ENCODE results near the gene TXNDC17.

TXNDC17 gene

DNA sequence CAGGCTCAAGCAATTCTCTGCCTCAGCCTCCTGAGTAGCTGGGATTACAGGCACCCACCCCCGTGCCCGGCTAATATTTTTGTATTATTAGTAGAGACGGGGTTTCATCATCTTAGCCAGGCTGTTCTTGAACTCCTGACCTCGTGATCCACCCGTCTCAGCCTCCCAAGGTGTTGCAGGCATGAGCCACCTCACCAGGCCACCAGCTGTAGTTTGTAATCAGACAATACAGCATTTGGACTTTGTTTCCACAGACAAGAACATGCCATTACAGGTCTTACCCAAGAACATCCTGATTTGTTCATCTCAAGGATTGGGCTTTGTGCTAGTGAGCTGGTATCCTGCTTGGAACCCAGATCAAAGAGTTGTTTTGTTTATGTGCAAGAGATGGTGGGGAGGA lies 40.8 kb downstream of the TXNDC17 start (continued):
- TF ChIP-seq, protein P1, sequence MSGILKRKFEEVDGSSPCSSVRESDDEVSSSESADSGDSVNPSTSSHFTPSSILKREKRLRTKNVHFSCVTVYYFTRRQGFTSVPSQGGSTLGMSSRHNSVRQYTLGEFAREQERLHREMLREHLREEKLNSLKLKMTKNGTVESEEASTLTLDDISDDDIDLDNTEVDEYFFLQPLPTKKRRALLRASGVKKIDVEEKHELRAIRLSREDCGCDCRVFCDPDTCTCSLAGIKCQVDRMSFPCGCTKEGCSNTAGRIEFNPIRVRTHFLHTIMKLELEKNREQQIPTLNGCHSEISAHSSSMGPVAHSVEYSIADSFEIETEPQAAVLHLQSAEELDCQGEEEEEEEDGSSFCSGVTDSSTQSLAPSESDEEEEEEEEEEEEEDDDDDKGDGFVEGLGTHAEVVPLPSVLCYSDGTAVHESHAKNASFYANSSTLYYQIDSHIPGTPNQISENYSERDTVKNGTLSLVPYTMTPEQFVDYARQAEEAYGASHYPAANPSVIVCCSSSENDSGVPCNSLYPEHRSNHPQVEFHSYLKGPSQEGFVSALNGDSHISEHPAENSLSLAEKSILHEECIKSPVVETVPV (CRISPR knock-in tag; IDR thresholded peaks at IDR 0.05) = no peak
- TF ChIP-seq, protein P2, sequence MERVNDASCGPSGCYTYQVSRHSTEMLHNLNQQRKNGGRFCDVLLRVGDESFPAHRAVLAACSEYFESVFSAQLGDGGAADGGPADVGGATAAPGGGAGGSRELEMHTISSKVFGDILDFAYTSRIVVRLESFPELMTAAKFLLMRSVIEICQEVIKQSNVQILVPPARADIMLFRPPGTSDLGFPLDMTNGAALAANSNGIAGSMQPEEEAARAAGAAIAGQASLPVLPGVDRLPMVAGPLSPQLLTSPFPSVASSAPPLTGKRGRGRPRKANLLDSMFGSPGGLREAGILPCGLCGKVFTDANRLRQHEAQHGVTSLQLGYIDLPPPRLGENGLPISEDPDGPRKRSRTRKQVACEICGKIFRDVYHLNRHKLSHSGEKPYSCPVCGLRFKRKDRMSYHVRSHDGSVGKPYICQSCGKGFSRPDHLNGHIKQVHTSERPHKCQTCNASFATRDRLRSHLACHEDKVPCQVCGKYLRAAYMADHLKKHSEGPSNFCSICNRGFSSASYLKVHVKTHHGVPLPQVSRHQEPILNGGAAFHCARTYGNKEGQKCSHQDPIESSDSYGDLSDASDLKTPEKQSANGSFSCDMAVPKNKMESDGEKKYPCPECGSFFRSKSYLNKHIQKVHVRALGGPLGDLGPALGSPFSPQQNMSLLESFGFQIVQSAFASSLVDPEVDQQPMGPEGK (CRISPR knock-in tag; IDR thresholded peaks at IDR 0.05; ENCODE audit: borderline replicate concordance) = no peak
- TF ChIP-seq SNAI2 (CRISPR knock-in tag; IDR thresholded peaks at IDR 0.05) (no peak), ZNF565 (CRISPR knock-in tag; conservative IDR thresholded peaks at IDR 0.05; ENCODE audit: low read depth) (no peak)

DNA sequence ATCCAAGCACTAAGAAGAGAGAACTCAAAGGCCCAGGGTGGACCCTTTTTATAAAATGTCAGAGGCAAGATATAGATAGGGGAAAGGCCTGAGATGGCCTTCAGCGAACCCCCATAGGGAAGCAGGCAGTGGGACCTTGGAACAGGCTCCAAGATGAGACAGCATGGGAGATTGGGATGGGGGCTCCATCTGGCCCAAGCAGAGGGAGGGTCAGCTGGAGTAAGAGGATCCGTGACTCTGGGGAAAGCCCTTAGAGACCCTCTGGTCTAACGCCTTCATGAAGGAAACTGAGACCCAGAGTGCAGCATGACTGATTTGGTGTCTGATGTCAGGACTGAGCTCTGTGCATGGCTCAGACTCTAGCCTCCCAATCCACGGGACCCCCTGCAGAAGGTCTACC lies 41.5 kb downstream of the TXNDC17 start:
- no peak for TF ChIP-seq ESRRG (CRISPR knock-in tag; IDR thresholded peaks at IDR 0.05)
- TF ChIP-seq TCF4 (CRISPR knock-in tag; IDR thresholded peaks at IDR 0.05; ENCODE audit: borderline replicate concordance) = no peak
- no peak for TF ChIP-seq ZFP30 (CRISPR knock-in tag; IDR thresholded peaks at IDR 0.05)
- TF ChIP-seq ZNF8 (CRISPR knock-in tag; IDR thresholded peaks at IDR 0.05) = no peak
- no peak for TF ChIP-seq PPARA (CRISPR knock-in tag; IDR thresholded peaks at IDR 0.05; ENCODE audit: borderline replicate concordance)
- no peak for ATAC-seq

DNA sequence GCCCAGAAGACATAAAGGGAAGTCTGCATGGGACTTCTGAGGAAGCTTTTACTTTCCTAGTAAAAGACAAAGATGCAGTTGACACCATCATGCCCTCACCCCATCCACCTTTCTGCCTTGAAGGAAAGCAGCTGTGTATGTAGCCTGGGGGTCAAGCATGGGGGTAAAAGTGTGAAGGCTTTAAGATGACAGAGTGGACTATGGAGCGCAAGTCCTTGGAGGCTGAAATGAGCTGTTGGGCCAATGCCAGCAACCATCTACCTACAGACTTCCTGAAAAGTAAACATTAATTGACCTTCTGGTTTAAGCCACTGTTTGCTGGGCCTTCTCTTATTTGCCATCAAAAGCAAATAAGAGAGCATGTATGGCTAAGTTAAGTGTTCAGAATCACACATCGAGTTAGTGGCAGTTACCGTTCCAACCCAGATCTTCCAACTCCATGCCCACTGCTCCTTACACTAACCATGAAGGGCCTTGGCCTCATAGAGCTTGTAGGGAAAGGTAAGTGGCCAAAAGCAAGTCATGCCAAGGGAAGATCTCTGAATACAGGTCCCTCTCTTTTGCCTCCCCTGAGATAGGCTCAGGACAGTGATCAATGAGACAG lies 42.3 kb downstream of the TXNDC17 start:
- no peak for ATAC-seq
- TF ChIP-seq, protein P3, sequence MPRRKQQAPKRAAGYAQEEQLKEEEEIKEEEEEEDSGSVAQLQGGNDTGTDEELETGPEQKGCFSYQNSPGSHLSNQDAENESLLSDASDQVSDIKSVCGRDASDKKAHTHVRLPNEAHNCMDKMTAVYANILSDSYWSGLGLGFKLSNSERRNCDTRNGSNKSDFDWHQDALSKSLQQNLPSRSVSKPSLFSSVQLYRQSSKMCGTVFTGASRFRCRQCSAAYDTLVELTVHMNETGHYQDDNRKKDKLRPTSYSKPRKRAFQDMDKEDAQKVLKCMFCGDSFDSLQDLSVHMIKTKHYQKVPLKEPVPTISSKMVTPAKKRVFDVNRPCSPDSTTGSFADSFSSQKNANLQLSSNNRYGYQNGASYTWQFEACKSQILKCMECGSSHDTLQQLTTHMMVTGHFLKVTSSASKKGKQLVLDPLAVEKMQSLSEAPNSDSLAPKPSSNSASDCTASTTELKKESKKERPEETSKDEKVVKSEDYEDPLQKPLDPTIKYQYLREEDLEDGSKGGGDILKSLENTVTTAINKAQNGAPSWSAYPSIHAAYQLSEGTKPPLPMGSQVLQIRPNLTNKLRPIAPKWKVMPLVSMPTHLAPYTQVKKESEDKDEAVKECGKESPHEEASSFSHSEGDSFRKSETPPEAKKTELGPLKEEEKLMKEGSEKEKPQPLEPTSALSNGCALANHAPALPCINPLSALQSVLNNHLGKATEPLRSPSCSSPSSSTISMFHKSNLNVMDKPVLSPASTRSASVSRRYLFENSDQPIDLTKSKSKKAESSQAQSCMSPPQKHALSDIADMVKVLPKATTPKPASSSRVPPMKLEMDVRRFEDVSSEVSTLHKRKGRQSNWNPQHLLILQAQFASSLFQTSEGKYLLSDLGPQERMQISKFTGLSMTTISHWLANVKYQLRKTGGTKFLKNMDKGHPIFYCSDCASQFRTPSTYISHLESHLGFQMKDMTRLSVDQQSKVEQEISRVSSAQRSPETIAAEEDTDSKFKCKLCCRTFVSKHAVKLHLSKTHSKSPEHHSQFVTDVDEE (CRISPR knock-in tag; IDR thresholded peaks at IDR 0.05) = no peak
- TF ChIP-seq ESRRG (CRISPR knock-in tag; IDR thresholded peaks at IDR 0.05) = no peak
- no peak for TF ChIP-seq BACH2 (CRISPR knock-in tag; IDR thresholded peaks at IDR 0.05; ENCODE audit: borderline replicate concordance)
- TF ChIP-seq ISL1 (CRISPR knock-in tag; IDR thresholded peaks at IDR 0.05) = no peak
- TF ChIP-seq SNAI2 (CRISPR knock-in tag; IDR thresholded peaks at IDR 0.05) = no peak
- TF ChIP-seq ZFP3 (CRISPR knock-in tag; IDR thresholded peaks at IDR 0.05) = no peak
- TF ChIP-seq, protein P4, sequence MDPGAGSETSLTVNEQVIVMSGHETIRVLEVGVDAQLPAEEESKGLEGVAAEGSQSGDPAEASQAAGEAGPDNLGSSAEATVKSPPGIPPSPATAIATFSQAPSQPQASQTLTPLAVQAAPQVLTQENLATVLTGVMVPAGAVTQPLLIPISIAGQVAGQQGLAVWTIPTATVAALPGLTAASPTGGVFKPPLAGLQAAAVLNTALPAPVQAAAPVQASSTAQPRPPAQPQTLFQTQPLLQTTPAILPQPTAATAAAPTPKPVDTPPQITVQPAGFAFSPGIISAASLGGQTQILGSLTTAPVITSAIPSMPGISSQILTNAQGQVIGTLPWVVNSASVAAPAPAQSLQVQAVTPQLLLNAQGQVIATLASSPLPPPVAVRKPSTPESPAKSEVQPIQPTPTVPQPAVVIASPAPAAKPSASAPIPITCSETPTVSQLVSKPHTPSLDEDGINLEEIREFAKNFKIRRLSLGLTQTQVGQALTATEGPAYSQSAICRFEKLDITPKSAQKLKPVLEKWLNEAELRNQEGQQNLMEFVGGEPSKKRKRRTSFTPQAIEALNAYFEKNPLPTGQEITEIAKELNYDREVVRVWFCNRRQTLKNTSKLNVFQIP (CRISPR knock-in tag; IDR thresholded peaks at IDR 0.05; ENCODE audit: borderline replicate concordance, low read depth) = no peak

DNA sequence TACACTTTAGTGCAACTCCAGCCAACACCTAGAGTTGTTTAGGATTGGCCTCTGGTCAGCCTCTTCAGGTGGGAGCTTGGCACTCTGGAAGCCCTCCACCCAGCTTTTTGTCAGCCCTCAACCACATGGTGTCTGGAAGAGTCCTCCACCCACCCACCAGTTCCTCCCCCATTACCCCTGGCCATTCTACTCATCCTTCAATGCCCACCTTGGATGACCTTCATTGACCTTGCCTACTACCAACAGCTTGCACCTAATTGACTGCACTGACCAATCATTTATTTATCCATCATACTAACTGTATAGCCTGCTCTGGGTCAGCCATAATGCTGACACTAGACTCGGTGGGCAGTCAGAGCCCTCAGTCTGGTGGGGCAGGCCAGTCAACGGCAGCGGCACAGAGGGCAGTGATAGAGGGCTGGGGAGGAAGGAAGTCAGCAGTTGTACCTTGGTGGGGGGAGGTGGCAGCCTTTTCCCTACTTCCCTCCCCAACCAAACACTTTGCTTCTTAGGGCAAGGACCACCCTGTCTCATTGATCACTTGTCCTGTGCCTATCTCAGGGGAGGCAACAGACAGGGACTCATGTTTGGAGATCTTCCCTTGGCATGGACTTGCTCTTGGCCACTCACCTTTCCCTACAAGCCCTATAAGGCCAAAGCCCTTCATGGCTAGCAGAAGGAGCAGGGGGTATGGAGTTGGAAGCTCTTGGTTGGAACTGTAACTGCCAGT lies 43.0 kb downstream of the TXNDC17 start:
- ATAC-seq = no peak
- TF ChIP-seq ESRRG (CRISPR knock-in tag; IDR thresholded peaks at IDR 0.05) (no peak), TOX (CRISPR knock-in tag; IDR thresholded peaks at IDR 0.05; ENCODE audit: borderline replicate concordance) (no peak), RARB (CRISPR knock-in tag; IDR thresholded peaks at IDR 0.05) (no peak), PPARA (CRISPR knock-in tag; IDR thresholded peaks at IDR 0.05; ENCODE audit: borderline replicate concordance) (no peak)

DNA sequence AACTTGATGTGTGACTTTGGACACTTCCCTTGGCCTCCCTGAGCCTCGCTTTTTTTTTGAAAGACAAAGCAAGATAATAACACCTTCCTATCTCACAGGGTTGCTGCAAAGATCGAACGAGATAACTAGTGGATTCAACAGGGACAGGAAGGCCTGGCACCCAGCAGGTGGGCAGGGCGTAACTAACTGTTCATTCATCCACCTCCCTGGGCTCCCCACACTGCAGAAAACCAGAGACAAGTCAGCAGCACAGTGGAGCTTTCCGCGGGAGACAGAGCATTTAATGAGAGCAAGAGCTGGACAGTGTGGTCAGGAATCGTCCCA lies 43.6 kb downstream of the TXNDC17 start:
- ATAC-seq = no peak
- TF ChIP-seq ZNF8 (CRISPR knock-in tag; IDR thresholded peaks at IDR 0.05) = no peak
- TF ChIP-seq, protein P1 (CRISPR knock-in tag; IDR thresholded peaks at IDR 0.05) = no peak
- TF ChIP-seq, protein P5, sequence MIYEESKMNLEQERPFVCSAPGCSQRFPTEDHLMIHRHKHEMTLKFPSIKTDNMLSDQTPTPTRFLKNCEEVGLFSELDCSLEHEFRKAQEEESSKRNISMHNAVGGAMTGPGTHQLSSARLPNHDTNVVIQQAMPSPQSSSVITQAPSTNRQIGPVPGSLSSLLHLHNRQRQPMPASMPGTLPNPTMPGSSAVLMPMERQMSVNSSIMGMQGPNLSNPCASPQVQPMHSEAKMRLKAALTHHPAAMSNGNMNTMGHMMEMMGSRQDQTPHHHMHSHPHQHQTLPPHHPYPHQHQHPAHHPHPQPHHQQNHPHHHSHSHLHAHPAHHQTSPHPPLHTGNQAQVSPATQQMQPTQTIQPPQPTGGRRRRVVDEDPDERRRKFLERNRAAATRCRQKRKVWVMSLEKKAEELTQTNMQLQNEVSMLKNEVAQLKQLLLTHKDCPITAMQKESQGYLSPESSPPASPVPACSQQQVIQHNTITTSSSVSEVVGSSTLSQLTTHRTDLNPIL (CRISPR knock-in tag; IDR thresholded peaks at IDR 0.05; ENCODE audit: low read depth) = no peak
- TF ChIP-seq ZFP3 (CRISPR knock-in tag; IDR thresholded peaks at IDR 0.05) = no peak
- TF ChIP-seq ZC3H10 (CRISPR knock-in tag; IDR thresholded peaks at IDR 0.05) = no peak
- TF ChIP-seq, protein P4 (CRISPR knock-in tag; IDR thresholded peaks at IDR 0.05; ENCODE audit: borderline replicate concordance, low read depth) = no peak
- no peak for TF ChIP-seq CSDC2 (CRISPR knock-in tag; IDR thresholded peaks at IDR 0.05)
- no peak for TF ChIP-seq BACH2 (CRISPR knock-in tag; IDR thresholded peaks at IDR 0.05; ENCODE audit: borderline replicate concordance)
- TF ChIP-seq PPARA (CRISPR knock-in tag; IDR thresholded peaks at IDR 0.05; ENCODE audit: borderline replicate concordance) = no peak
- no peak for TF ChIP-seq ZNF565 (CRISPR knock-in tag; conservative IDR thresholded peaks at IDR 0.05; ENCODE audit: low read depth)
- TF ChIP-seq RARB (CRISPR knock-in tag; IDR thresholded peaks at IDR 0.05) = no peak
- TF ChIP-seq TCF4 (CRISPR knock-in tag; IDR thresholded peaks at IDR 0.05; ENCODE audit: borderline replicate concordance) = no peak
- TF ChIP-seq ZFP30 (CRISPR knock-in tag; IDR thresholded peaks at IDR 0.05) = no peak
- TF ChIP-seq ARNTL (CRISPR knock-in tag; IDR thresholded peaks at IDR 0.05; ENCODE audit: borderline replicate concordance, low read depth) = no peak

Data from SK-N-SH treated with all-trans-retinoic acid at 6 μM for 48 hours (cell line).